ENCODE measurements around the gene ZNF394.
"Not testable (repeated sequence)": the region's sequence is repeated elsewhere in the genome, so short reads cannot be mapped to it uniquely, and the experiment has no call there.

Gene ZNF394

DNA sequence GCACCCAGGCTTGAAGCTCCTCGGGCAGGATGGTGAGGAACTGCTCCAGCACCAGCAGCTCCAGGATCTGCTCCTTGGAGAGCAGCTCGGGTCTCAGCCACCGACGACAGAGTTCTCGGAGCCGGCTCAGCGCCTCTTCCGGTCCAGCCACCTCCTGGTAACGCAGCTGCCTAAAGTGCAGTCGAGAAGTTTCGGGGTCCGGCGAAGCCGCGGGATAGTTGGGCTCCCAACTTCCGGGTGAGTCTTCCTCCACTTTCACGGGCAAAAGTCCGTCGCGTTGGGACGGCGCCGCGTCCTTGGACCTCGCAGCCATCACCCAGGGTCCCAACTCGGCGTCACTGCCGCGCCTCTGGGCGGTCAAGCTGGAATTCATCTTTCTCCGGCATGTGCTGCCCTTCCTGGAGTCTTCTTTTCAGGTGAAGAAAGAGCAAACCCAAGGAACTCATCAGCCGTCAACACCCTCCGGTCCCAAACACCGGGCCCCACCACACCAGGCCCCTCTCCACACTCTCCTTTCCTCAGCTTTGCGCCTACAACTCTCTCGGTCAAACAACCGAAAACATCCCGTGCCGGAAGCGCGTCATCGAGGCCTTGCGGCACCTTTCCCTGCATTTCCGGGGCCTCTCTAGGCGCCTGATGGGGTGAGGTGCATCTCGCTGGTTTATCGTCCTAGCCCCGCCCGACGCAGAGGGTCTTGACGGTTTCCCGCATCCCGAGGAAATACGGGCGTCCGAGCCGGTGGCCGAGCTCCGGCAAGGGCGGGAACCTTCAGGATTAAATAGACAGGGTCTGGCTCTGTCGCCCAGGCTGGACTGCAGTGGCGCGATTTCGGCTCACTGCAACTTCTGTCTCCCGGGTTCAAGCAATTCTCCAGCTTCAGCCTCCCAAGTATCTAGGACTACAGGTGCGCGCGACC, at the start of gene ZNF394:
Gene ZNF394 (minus strand): TSS at position 561 of the 916 bp plus-strand sequence. CDS start 188 bp downstream, at position 373.
- TF ChIP-seq, protein P1, sequence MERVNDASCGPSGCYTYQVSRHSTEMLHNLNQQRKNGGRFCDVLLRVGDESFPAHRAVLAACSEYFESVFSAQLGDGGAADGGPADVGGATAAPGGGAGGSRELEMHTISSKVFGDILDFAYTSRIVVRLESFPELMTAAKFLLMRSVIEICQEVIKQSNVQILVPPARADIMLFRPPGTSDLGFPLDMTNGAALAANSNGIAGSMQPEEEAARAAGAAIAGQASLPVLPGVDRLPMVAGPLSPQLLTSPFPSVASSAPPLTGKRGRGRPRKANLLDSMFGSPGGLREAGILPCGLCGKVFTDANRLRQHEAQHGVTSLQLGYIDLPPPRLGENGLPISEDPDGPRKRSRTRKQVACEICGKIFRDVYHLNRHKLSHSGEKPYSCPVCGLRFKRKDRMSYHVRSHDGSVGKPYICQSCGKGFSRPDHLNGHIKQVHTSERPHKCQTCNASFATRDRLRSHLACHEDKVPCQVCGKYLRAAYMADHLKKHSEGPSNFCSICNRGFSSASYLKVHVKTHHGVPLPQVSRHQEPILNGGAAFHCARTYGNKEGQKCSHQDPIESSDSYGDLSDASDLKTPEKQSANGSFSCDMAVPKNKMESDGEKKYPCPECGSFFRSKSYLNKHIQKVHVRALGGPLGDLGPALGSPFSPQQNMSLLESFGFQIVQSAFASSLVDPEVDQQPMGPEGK (CRISPR knock-in tag; IDR thresholded peaks at IDR 0.05; ENCODE audit: borderline replicate concordance): no peak
- TF ChIP-seq ZC3H10 (CRISPR knock-in tag; IDR thresholded peaks at IDR 0.05): no peak
- no peak for TF ChIP-seq PPARA (CRISPR knock-in tag; IDR thresholded peaks at IDR 0.05; ENCODE audit: borderline replicate concordance)
- no peak for TF ChIP-seq ESRRG (CRISPR knock-in tag; IDR thresholded peaks at IDR 0.05)
- no peak for TF ChIP-seq TCF4 (CRISPR knock-in tag; IDR thresholded peaks at IDR 0.05; ENCODE audit: borderline replicate concordance)
- no peak for TF ChIP-seq ZFP30 (CRISPR knock-in tag; IDR thresholded peaks at IDR 0.05)
- TF ChIP-seq, protein P2, sequence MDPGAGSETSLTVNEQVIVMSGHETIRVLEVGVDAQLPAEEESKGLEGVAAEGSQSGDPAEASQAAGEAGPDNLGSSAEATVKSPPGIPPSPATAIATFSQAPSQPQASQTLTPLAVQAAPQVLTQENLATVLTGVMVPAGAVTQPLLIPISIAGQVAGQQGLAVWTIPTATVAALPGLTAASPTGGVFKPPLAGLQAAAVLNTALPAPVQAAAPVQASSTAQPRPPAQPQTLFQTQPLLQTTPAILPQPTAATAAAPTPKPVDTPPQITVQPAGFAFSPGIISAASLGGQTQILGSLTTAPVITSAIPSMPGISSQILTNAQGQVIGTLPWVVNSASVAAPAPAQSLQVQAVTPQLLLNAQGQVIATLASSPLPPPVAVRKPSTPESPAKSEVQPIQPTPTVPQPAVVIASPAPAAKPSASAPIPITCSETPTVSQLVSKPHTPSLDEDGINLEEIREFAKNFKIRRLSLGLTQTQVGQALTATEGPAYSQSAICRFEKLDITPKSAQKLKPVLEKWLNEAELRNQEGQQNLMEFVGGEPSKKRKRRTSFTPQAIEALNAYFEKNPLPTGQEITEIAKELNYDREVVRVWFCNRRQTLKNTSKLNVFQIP (CRISPR knock-in tag; IDR thresholded peaks at IDR 0.05; ENCODE audit: borderline replicate concordance, low read depth): no peak
- TF ChIP-seq TOX (CRISPR knock-in tag; IDR thresholded peaks at IDR 0.05; ENCODE audit: borderline replicate concordance): no peak
- 0 out of 2 replicates have a peak, but pooled peaks have one; percentile 45 for TF ChIP-seq TSHZ2 (CRISPR knock-in tag; IDR thresholded peaks at IDR 0.05)
- peak; percentile 69; the same call in 1 of the 2 replicates for TF ChIP-seq ZFP3 (CRISPR knock-in tag; IDR thresholded peaks at IDR 0.05)
- TF ChIP-seq, protein P3, sequence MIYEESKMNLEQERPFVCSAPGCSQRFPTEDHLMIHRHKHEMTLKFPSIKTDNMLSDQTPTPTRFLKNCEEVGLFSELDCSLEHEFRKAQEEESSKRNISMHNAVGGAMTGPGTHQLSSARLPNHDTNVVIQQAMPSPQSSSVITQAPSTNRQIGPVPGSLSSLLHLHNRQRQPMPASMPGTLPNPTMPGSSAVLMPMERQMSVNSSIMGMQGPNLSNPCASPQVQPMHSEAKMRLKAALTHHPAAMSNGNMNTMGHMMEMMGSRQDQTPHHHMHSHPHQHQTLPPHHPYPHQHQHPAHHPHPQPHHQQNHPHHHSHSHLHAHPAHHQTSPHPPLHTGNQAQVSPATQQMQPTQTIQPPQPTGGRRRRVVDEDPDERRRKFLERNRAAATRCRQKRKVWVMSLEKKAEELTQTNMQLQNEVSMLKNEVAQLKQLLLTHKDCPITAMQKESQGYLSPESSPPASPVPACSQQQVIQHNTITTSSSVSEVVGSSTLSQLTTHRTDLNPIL (CRISPR knock-in tag; IDR thresholded peaks at IDR 0.05; ENCODE audit: low read depth): no peak
- no peak for TF ChIP-seq CSDC2 (CRISPR knock-in tag; IDR thresholded peaks at IDR 0.05)
- no peak for TF ChIP-seq ZNF565 (CRISPR knock-in tag; conservative IDR thresholded peaks at IDR 0.05; ENCODE audit: low read depth)
- no peak for TF ChIP-seq ZNF70 (CRISPR knock-in tag; IDR thresholded peaks at IDR 0.05)
- TF ChIP-seq OSR1 (CRISPR knock-in tag; IDR thresholded peaks at IDR 0.05): no peak
- no peak for TF ChIP-seq GLIS3 (CRISPR knock-in tag; IDR thresholded peaks at IDR 0.05)
- ATAC-seq: peak; percentile 71

DNA sequence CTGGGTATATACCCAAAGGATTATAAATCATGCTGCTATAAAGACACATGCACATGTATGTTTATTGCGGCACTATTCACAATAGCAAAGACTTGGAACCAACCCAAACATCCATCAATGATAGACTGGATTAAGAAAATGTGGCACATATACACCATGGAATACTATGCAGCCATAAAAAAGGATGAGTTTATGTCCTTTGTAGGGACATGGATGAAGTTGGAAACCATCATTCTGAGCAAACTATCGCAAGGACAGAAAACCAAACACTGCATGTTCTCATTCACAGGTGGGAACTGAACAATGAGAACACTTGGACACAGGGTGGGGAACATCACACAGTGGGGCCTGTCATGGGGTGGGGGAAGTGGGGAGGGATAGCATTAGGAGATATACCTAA, 49.5 kb upstream of the ZNF394 start:
- not testable (repeated sequence) for ATAC-seq

DNA sequence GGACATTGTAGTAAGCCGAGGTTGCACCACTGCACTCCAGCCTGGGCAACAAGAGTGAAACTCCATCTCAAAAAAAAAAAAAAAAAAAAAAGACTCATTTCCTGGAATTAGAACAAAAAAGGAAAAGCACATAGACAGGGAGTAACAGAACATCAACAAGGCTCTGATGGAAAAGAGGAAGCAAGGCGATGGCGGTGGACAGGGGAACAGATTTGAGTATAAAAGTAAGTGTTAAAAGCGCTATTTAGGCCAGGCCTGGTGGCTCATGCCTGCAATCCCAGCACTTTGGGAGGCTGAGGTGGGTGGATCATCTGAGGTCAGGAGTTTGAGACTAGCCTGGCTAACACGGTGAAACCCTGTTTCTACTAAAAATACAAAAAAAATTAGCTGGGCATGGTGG, 45.2 kb upstream of the ZNF394 start:
- ATAC-seq: not testable (repeated sequence)

DNA sequence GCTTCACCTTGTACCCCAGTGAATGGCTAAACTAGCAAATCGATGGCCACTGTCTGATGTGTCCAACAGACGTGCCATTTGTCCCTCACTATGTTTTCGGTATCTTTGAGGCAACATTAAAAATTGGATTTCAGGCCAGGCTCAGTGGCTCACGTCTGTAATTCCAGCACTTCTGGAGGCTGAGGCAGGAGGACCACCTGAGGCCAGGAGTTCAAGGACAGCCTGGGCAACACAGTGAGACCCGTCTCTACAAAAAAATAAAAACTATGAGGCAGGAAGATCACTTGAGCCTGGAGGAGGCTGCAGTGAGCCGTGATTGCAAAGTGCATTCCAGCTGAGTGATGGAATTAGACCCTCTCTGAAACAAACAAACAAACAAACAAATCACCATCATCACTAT, 43.8 kb upstream of the ZNF394 start:
- no peak for ATAC-seq
- TF ChIP-seq CSDC2 (CRISPR knock-in tag; IDR thresholded peaks at IDR 0.05) (no peak), TOX (CRISPR knock-in tag; IDR thresholded peaks at IDR 0.05; ENCODE audit: borderline replicate concordance) (no peak), ESRRG (CRISPR knock-in tag; IDR thresholded peaks at IDR 0.05) (no peak), ZFP3 (CRISPR knock-in tag; IDR thresholded peaks at IDR 0.05) (no peak), ISL1 (CRISPR knock-in tag; IDR thresholded peaks at IDR 0.05) (no peak), TSHZ2 (CRISPR knock-in tag; IDR thresholded peaks at IDR 0.05) (no peak), GLIS3 (CRISPR knock-in tag; IDR thresholded peaks at IDR 0.05) (no peak), PPARA (CRISPR knock-in tag; IDR thresholded peaks at IDR 0.05; ENCODE audit: borderline replicate concordance) (no peak), ZNF8 (CRISPR knock-in tag; IDR thresholded peaks at IDR 0.05) (no peak), ZNF565 (CRISPR knock-in tag; conservative IDR thresholded peaks at IDR 0.05; ENCODE audit: low read depth) (no peak)
- TF ChIP-seq, protein P4, sequence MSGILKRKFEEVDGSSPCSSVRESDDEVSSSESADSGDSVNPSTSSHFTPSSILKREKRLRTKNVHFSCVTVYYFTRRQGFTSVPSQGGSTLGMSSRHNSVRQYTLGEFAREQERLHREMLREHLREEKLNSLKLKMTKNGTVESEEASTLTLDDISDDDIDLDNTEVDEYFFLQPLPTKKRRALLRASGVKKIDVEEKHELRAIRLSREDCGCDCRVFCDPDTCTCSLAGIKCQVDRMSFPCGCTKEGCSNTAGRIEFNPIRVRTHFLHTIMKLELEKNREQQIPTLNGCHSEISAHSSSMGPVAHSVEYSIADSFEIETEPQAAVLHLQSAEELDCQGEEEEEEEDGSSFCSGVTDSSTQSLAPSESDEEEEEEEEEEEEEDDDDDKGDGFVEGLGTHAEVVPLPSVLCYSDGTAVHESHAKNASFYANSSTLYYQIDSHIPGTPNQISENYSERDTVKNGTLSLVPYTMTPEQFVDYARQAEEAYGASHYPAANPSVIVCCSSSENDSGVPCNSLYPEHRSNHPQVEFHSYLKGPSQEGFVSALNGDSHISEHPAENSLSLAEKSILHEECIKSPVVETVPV (CRISPR knock-in tag; IDR thresholded peaks at IDR 0.05): no peak
- TF ChIP-seq, protein P2 (CRISPR knock-in tag; IDR thresholded peaks at IDR 0.05; ENCODE audit: borderline replicate concordance, low read depth): no peak

All from SK-N-SH treated with all-trans-retinoic acid at 6 μM for 48 hours (cell line).